ENCODE measurements around the gene RPL35. TPM values are rescaled to one million over a fixed set of nuclear protein-coding genes. Genes with fewer than 3 reads are reported as not detected.

RPL35 gene
- total RNA-seq, 1 donor from 2014 or later: 1,729 TPM

- DNase-seq (ENCODE audit: low read depth): no peak
These were observed 15.4 kb upstream of the RPL35 start for GRCh38 chr9:124877021-124877782.

GRCh38 chr9:124875501-124875900 lies 13.7 kb upstream of the RPL35 start:
- DNase-seq (ENCODE audit: low read depth): no peak

- DNase-seq (ENCODE audit: low read depth): no peak
These were observed 11.9 kb upstream of the RPL35 start for GRCh38 chr9:124873664-124874063.

- DNase-seq (ENCODE audit: low read depth): no peak
These were observed 9.4 kb upstream of the RPL35 start for GRCh38 chr9:124871156-124871561.

GRCh38 chr9:124870723-124871122 lies 9.0 kb upstream of the RPL35 start:
- DNase-seq (ENCODE audit: low read depth): no peak

- no peak for DNase-seq (ENCODE audit: low read depth)
These were observed 8.3 kb upstream of the RPL35 start for GRCh38 chr9:124869986-124870560.

- DNase-seq (ENCODE audit: low read depth): no peak
These were observed 7.8 kb upstream of the RPL35 start for GRCh38 chr9:124869466-124869985.

GRCh38 chr9:124868511-124869465 lies 7.0 kb upstream of the RPL35 start:
- peak; percentile 89 for DNase-seq (ENCODE audit: low read depth)

GRCh38 chr9:124863371-124863871 lies 1.7 kb upstream of the RPL35 start:
- DNase-seq (ENCODE audit: low read depth): peak; percentile 56

GRCh38 chr9:124860582-124861341 lies 995 bp downstream of the RPL35 start:
- DNase-seq (ENCODE audit: low read depth): peak; percentile 71

- peak; percentile 39 for DNase-seq (ENCODE audit: low read depth)
These were observed 1.8 kb downstream of the RPL35 start for GRCh38 chr9:124859803-124860581.

GRCh38 chr9:124858330-124859046 lies 3.3 kb downstream of the RPL35 start:
- peak; percentile 93 for DNase-seq (ENCODE audit: low read depth)

GRCh38 chr9:124857533-124858162 lies 4.1 kb downstream of the RPL35 start:
- DNase-seq (ENCODE audit: low read depth): no peak

- peak; percentile 35 for DNase-seq (ENCODE audit: low read depth)
These were observed 5.6 kb downstream of the RPL35 start for GRCh38 chr9:124855944-124856765.

- DNase-seq (ENCODE audit: low read depth): no peak
These were observed 6.2 kb downstream of the RPL35 start for GRCh38 chr9:124855566-124855943.

GRCh38 chr9:124854822-124855221 lies 6.9 kb downstream of the RPL35 start:
- no peak for DNase-seq (ENCODE audit: low read depth)

GRCh38 chr9:124854161-124854560 lies 7.6 kb downstream of the RPL35 start:
- no peak for DNase-seq (ENCODE audit: low read depth)

All from myocyte (in vitro differentiated cells).